Stimulated activated CD4-positive, alpha-beta T cell treated with anti-CD3 and anti-CD28 coated beads, Interleukin-12 subunit alpha, Interleukin-12 subunit beta, amount 100 ng/mL, for 48 hours (primary cell): ENCODE measurements around the gene SLC1A2.

ENCODE experiments used
- DNase-seq, 3 donors: peaks; one replicate each; pipeline ENCODE4 v3.0.0-alpha.2; 2020; ENCODE audit warnings: low read depth in 2 of 3, low spot score in 1 of 3

SLC1A2 gene

DNA sequence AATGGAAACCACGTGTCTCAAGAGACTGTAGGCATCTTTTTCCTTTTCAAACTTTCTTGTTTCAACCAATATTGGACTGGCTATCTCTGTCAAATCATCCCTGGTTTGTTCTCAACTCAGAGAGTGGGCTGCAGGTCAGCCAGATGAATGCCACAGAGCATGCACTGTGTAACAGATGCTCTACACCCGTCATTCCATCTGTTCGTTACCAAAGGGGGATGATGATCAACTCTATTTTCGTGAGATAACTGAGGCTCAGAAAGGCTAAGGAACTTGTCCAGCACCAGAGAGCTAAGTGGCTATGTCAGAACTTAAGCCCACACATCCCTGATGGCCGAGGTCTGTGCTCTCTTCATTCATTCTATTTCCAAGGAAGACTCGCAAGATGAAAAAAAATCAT is 42.1 kb downstream of the SLC1A2 start:
- DNase-seq = no peak

DNA sequence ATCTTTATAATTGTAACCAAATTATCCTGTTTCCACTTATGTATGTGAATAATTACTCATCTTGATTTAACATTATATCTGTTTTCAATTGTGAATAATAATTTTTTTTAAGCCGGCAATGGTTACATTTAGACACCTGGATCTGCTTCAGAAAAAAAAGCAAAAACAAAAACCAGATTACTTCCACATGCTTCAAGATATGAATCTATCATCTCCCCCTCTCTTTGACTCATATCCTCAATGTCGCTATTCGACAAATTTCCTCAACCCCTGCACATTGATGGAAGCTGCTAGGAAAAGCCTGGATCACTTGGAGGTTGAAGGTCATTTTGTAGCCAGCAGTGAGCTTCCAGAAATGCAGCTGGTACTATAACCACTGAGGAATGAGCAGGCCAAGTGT is 42.7 kb downstream of the SLC1A2 start:
- no peak for DNase-seq

DNA sequence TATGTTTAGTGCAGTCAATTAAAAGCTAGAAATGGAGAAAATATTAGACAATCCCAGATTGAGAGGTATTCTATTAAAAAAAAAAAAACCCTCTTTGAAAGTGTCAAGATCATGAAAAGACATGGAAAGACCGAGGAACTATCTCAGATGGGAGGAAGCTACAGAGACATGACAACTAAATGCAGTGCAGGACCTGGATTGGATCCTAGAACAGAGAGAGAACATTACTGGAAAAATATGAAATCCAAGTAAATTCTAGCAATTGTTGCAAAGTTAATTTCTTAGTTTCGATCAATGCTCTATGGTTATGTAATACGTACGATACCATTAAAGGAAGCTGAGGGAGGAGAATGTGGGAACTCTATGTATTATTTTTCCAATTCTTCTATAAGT is 43.2 kb downstream of the SLC1A2 start:
- no peak for DNase-seq

DNA sequence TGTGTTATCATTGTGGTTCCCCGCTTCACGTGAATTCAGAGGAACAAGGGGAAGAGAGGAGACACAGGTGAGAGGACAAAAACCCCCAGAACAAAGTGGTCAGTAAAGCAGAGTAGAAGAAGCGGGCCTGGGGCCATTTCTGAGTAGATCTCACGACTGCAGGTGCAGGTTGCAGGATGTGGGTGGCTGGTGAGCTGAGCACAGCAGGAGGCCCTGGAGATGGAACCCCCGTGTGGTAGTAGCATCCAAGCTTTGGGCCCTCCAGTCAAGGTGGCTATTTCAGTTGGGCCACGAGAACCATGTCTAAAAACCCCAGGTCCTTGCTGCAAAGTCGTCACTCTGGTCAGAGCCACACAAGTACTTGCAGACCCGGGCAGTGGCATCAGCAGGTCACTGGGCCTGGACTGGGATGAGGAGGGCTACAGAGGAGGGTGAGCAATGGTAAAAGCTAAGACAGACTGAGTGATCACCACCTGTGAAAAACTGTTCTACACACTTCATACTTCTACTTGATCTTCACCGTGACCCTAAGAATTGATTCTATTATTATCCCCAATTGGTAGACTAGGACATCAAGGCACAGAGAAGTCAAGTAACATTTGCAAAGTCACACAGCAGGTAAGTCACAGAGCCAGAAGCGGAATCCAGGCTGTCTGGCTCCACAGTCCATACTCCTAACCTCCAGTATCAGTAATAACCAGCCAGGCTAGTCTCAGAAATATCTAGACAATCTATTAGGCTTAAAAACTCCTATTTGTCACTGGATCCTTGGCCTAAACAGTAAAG is 43.8 kb downstream of the SLC1A2 start:
- no peak for DNase-seq

DNA sequence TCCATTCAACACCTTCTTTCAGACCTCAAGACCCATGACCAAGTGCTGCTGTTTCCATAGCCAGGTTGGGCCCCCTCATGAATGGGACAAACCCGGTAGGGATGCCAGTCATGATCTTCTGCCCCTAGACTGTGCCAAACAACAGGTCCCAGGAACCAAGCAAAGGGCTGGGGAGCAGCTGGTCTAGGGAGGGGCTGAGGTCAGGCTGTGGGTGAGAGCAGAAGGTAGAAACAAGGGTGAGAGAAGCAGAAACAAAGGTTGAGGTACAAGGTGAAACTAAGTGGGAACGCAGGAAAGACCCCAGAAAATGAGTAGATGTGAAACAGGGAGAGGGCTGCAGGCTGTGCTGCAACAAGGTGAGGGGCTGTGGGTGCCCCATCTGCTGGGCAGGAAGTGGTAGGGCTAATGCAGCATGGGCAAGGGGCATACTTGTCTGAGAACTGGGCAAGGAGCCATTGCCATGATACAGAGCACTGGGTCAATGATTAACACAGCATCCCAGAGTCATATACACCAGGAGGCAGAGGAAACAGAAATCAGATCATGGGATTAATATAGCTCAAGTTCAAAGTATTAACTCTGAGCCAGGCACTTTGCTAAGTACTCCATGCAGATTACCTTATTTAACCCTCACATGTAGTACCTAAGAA is 45.9 kb downstream of the SLC1A2 start:
- DNase-seq = no peak

DNA sequence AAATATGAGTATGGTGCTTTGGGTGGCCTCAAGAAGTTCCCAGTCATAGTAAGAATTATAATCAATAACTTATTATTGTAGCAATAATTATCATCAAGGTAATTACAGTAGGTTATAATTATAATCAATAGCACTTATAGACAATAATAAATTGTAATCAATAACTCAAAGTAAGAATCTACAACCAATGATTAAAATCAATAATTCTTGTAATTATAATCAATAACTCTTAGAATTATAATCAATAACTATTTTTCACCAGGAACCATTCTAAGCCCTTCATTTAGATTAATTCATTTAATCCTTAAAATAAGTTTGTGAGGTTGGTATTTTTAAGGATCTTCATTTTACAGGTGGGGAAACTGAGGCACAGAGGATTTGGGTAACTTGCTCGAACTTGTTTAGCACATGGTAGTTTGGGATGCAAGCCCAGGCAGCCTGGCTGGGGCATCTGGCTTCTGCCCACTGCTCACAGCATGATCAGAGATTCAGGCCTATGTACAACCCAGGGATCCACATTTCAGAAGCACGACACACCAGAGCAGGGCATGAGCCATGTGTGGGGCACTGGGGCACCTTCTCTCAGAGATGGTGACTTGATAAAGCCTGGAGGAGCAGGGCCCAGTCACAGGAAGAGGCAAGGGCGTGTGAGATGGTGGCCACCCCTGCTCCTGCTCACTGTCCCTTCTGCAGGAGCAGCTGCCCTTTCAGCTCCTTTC is 46.6 kb downstream of the SLC1A2 start:
- no peak for DNase-seq

DNA sequence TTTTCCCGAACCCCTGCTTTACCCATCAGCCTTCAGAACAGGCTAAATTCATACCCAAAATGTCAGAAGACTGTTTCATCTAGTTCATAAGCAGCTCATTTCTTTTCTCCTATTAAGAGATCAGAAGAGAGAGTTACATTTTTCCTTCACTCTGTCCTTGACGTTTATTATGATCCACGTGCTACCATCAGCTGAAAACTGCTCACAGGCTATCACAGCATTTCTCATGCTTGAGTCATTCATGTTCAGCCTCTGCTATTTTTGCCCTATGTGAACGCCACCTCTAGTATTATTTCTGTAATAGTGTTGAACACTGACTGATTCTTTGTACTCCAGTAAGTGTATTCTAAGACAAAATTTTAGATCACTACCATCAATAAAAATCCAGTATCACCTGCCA is 51.9 kb downstream of the SLC1A2 start:
- DNase-seq = no peak

DNA sequence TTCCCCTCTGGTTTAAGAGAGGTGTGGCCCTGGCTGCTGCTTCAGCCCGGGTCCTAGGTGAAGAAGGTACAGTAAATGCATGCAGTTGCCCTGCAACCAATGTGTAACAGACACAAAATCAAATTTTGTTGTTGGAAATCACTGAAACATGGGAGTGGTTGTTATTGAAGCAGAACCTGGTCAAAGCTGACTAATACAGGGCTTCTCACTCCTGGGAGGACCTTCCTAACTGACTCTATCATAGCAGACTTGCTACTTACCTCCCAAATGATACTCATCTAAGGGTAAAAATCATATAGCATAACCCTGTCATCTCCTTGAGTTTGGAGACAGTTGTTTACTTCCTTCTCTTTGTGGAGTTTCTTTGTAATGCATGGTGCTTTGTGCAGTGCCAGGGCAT is 52.6 kb downstream of the SLC1A2 start:
- DNase-seq = no peak

DNA sequence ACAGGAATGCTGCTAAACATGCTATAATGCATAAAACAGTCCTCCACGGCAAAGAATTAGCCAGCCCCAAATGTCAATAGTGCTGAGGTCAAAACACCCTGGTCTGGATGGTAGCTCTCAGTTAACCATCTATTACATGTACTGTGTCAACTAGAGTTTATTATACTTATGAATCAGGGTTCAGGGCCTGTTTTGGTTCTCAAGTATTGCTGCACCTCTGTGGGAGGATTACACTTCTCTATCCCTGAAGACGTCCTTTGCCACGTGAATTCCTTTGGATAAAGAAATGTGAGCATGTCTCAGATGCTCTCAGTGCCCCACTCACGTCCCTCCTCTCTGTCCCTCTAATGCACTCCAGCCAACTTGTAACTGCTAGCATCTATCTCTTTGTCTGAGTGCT is 53.4 kb downstream of the SLC1A2 start:
- no peak for DNase-seq

DNA sequence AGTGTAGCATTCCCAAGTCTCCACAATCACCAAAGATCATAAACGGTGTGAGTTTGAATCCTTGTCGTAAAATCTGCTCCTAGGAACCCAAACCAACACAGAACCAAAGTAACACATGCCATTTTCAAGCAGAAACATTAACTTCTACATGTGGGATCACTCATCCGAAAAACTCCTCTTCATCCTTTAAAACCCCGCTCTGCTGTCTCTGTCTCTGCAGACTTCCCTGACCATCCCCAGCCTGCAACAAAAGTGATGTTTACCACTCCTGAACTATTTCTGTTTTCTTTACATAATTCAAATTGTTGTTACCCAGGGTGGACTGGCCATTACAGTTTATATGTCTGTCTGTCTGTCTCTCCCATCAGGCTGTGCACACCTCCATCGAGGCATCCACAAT is 54.0 kb downstream of the SLC1A2 start:
- DNase-seq = no peak

DNA sequence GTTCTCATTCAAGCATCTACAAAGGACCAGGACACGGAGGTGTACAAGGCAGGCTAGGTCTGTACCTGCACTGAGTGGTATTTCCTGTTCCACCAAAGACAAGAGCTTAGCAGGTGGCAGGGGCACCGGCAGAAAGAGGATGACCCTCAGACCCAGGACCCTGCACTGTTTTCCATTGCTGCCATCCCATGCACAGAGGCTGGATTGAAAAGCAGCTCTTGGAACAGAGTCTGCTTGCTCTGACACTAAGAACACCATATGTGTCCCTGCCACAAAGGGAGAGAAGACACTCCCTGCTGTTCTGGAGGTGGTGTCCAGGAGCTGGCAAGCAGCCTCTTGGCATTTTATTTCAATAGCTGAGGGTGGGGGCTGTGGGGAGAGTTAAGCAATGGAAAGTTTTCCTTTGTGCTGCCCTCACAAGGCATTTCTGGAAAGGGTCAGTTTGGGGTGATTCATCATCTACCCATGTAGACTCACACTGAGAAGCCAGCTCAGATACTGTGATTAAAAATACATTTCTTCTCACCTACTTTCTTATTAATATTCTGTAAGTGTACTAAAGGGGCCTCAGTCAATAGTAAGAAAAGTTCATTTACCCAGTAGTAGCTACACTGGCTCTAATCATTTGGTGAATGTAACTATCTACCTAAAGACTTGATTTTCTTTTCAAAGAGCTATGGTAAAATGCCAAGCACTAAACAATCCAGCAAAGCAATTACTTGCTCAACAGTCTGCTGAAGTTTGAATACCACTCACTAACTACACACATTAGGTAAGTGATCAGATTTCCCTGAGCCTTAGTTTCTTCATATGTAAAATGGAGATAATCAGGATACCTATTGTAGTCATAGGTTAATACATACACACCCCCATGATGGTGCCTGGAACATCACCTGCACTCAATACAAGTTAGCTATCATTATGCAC is 55.2 kb downstream of the SLC1A2 start:
- DNase-seq = no peak

DNA sequence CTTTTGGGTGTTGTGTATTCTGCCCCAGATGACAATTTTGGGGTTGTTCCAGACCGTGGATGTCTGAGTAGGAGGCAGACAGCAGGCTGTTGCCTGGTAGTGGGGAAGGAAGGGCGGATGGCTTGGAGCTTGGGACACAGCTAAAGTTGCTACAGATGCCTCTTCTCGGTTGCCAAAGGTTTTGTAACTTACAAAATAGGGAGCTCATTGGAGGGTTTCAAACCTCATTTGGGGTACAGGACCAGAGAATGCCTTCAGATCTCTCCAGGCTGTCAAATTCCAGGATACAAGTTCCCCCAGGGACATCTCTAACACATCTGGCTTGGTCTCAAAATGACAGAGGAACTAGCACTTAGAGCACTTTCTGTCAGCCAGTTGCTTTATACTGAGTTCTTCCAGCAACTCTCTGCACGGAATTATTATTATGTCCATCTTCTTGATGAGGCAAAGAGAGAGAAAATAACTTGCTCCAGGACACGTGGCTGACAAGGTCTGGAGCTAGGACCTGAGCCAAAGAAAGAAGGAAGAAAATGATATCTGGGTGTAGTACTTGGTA is 56.0 kb downstream of the SLC1A2 start:
- DNase-seq = no peak

DNA sequence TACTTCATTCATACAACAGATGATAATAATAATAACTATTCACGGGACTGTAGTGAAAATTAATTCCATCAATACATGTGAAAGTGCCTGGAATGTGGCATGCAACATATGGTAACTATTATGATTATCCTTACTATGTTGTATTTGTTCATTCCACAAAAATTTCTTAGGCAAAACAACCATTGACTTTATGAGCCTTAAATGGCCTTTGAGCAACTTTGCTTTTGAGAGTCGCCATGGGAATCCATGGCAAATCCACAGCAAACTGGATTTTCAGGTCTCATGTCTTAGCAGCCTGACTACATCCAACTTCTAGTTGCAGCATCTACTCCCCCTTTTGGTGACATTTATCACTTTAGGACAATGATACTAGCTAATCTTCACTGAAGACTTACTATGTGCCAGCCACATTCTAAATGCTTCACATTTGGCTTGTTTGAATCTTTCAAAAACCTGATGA is 56.8 kb downstream of the SLC1A2 start:
- DNase-seq = no peak

DNA sequence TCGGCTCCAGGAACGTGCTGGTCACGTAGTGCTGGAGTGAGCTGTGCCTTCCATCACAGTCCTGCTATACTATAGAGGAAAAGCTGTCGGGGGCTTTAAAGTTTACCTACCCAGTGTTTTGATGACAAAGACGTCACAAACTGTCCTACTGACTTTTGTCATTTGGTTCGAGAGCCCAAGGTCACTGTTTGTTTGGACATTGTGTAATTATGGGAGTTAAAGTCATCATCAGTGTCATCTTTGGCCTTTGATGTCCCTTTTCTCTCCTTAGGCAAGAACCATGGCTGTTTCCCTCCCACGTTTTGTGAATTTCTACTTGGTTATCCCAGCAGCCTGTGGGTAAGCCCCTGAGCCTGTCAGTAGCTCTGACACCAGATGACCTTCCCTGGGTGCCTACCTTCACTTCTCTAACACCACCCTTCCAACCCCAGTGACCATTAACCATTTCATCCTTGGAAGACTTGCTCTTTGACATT is 59.3 kb downstream of the SLC1A2 start:
- DNase-seq = no peak

DNA sequence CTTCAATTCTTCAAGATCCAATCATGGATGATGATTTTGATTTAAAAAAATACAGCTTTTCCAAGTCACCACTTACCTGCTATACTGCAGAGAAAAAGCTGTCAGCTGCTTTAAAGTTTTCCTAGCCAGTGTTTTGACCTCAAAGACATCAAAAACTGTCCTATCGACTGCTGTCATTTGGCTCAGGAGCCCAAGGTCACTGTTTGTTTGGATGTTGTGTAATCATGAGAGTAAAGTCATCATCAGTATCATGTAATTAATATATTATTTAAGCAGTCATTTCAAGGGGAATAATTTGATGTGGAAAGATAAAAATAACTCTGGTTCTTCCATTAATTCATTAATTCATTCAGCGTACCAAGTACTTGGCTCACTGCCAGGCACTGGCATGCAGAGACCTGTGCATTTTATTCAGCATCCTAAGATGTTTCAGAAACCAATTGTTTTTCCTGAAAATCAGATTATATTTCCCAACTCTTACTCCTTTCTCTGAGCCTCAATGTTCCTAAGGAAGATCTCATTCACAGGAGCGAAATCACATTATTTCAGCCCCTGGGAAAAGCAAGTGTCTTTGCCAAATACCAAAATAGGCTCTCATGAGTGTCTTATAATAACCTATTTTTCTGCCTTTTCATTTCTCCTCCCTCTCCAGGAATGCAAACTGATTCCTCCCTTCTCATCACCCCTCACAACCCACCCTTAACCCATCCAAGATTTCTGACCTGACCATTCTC is 59.9 kb downstream of the SLC1A2 start:
- DNase-seq = no peak

DNA sequence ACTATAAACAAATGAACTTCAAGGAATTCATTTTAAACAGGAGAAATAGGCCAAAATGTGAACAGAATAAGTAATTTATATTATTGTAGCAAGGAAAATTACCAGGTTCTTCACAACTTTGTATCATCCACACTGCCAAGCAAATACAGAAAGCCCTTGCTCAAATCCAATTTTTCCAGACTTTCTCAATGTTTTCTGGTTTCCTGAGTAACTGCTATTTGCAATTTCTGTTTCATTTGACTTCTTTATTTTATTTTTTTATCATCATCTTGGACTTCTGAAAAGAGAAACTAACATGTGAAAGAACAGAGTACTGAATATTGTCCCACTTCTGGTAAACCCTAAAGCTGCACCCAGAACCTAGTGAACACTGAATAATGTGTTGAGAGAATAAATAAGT is 61.0 kb downstream of the SLC1A2 start:
- DNase-seq = no peak

DNA sequence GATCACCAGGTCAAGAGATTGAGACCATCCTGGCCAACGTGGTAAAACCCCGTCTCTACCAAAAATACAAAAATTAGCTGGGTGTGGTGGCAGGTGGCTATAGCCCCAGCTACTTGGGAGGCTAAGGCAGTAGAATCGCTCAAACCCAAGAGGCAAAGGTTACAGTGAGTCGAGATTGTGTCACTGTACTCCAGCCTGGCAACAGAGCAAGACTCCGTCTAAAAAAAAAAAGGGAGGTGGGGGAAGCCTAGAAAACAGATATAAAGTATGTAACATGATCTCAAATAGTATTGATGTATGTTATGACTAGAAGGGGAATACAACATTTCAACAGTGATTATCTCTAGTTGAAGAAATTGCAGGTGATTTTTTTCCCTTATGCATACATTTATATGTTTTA is 61.4 kb downstream of the SLC1A2 start:
- DNase-seq = no peak

DNA sequence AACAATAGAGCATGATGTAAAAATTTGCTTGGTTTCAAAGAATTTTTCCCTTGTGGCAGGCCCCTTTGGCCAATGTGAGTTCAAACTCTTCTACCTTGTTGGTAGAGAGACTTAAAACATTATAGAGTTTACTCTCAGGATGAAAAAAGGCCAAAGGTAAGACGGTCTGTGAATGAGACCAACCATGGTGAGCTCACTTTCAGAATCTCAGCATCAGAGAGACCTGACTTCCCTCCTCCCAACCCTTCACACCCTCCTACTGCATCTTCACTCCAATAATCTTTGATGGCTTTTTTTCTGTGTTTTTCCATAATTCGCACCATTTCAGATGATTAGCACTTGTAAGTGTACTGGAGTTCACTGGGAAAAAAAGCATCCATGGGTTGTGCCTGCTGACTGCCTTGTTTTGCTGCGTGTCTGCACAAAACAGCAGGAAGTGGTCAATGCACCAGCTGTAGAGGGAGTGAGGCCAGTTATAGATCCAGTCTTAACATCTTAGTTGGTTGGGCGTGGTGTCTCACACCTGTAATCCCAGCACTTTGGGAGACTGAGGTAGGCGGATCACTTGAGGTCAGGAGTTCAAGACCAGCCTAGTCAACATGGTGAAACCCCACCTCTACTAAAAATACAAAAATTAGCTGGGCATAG is 64.1 kb downstream of the SLC1A2 start:
- DNase-seq = no peak

DNA sequence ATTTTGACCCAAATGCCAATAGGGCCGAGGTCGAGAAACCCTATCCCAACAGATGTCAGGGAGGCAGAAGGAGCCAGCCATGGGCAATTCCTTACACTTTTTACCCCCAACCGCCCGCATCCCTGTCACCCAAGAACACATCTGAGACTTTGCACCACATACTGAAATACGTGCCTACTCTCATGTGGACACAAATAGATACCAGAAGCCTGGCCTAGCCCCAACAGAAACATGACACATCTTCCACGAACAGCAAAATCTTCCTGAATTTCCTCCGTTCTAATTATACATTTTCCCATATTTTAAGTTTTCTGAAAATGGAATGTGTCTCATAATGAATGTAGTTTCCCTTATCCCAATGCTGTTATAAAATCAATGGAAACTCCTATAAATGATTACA is 64.7 kb downstream of the SLC1A2 start:
- no peak for DNase-seq
